ENCODE data around the gene CHI3L2.

GRCh38 chr1:111221276-111221632, 6.3 kb upstream of the CHI3L2 start:
- no peak; the same call in 1 of the 2 replicates for TF ChIP-seq POLR2A (IDR thresholded peaks at IDR 0.05; ENCODE audit: low read depth, low read length)
- no peak for TF ChIP-seq TAF1 (IDR thresholded peaks at IDR 0.05; ENCODE audit: borderline replicate concordance, low read depth, low read length)
- TF ChIP-seq POLR2AphosphoS5 (IDR thresholded peaks at IDR 0.05; ENCODE audit: low read depth, low read length), result no peak

Measured in GM12892 (cell line).